Measurements from ENCODE around the gene ALPP. TPM values are rescaled to one million over a fixed set of nuclear protein-coding genes. Genes with fewer than 3 reads are reported as not detected.
A peak's percentile ranks its signal among the peaks of the same experiment; 100 is the strongest.

Gene ALPP
- total RNA-seq, 1 experiment from 2014 or later: 0.20 TPM

GRCh38 chr2:232386490-232386739 lies 7.9 kb downstream of the ALPP start:
- peaks cover 38% of the 10 kb centered on the region; the same call in 1 of the 2 replicates for H3K27me3 ChIP-seq (ENCODE audit: insufficient read depth, low read length)
- no peak overlapping the region for H2BK12ac ChIP-seq (ENCODE audit: insufficient read length, low read depth, low read length)
- H4K8ac ChIP-seq (replicated peaks; ENCODE audit: insufficient read length, low read depth, low read length): no peak overlapping the region
- H4K5ac ChIP-seq (ENCODE audit: insufficient read length, low read depth, low read length): no peak overlapping the region
- peak overlapping the region; percentile 67; the same call in 1 of the 2 replicates for H3K14ac ChIP-seq (ENCODE audit: insufficient read depth, low read length)
- H3K27ac ChIP-seq (ENCODE audit: insufficient read length, low read depth, low read length): no peak overlapping the region
- H2BK15ac ChIP-seq (ENCODE audit: low read depth, low read length): no peak overlapping the region
- no peak overlapping the region for H4K91ac ChIP-seq (ENCODE audit: insufficient read length, low read depth, low read length)
- H3K4me1 ChIP-seq (ENCODE audit: insufficient read depth, low read length): no peaks in the 10 kb centered on the region
- no peak overlapping the region for H3K18ac ChIP-seq (ENCODE audit: insufficient read length, low read depth, low read length)
- H3K23ac ChIP-seq (ENCODE audit: insufficient read length, low read depth, low read length): no peak overlapping the region
- H3K9me3 ChIP-seq (ENCODE audit: control insufficient read depth, low read depth, low read length): no peaks in the 10 kb centered on the region
- Mint-ChIP-seq H3K27ac (no peak overlapping the region), H3K27me3 (ENCODE audit: low read depth) (peaks cover 96% of the 10 kb centered on the region), H3K4me1 (peaks cover 35 to 45% of the 10 kb centered on the region in 2 experiments), H3K36me3 (ENCODE audit: insufficient read depth in 1 of 3, low read depth in 3 of 3) (peaks cover 1 to 34% (median 5%) of the 10 kb centered on the region in 3 experiments; a peak in 5 of 7 replicates), H3K4me3 (peak overlapping the region; percentile 64 to 78), H3K9me3 (peaks cover 0 to 2% of the 10 kb centered on the region in 2 experiments; a peak in 2 of 5 replicates)
- H2BK5ac ChIP-seq (ENCODE audit: insufficient read length, low read length): no peak overlapping the region
- no peak overlapping the region for H2BK120ac ChIP-seq (ENCODE audit: low read depth, low read length, poor library complexity, severe bottlenecking)
- peaks cover 23% of the 10 kb centered on the region for H3K23me2 ChIP-seq (ENCODE audit: insufficient read length, low read depth, low read length, poor library complexity, severe bottlenecking)
- H3K4ac ChIP-seq (ENCODE audit: low read depth, low read length): no peak overlapping the region
- no peak overlapping the region for H2AFZ ChIP-seq (ENCODE audit: low read length)
- H3K79me2 ChIP-seq (ENCODE audit: insufficient read depth, low read length): no peaks in the 10 kb centered on the region
- no peaks in the 10 kb centered on the region for H3K79me1 ChIP-seq (ENCODE audit: insufficient read depth, low read depth, low read length, poor library complexity, severe bottlenecking)
- no peak for TF ChIP-seq CTCF (conservative IDR thresholded peaks at IDR 0.05)
- no peak overlapping the region for H2AK5ac ChIP-seq (ENCODE audit: insufficient read length, low read length)
- H3K9ac ChIP-seq (ENCODE audit: extremely low read depth, insufficient read length, low read length): no peak overlapping the region
- H3K4me2 ChIP-seq (ENCODE audit: insufficient read depth, insufficient read length, low read length): peak overlapping the region; percentile 71
- no peak overlapping the region for H2BK20ac ChIP-seq (ENCODE audit: low read depth, low read length, poor library complexity, severe bottlenecking)
- DNase-seq: no peak
- H4K20me1 ChIP-seq (ENCODE audit: control insufficient read depth, insufficient read depth, insufficient read length): no peaks in the 10 kb centered on the region
- no peak overlapping the region for H3K56ac ChIP-seq (ENCODE audit: insufficient read length, low read depth, low read length)
- no CpG with 5 or more reads among the region's 23 CpGs for WGBS (ENCODE audit: extremely low coverage, insufficient read length, low lambda C conversion rate)
- H3T11ph ChIP-seq (ENCODE audit: low read length): no peak overlapping the region

Data from H9 (cell line).